GM12878 (cell line): ENCODE results near the gene RAD1. TPM values are rescaled to one million over a fixed set of nuclear protein-coding genes. Genes with fewer than 3 reads are reported as not detected.

Experiments used
- ATAC-seq: fragments of 200-7000 bp; cut with Tn5 transposase; 3 replicates; pipeline ENCODE4 v1.9.1; 2020; ENCODE audit warnings: mild to moderate bottlenecking, moderate library complexity
- BruUV-seq: library from RNA; stranded (reverse); fragments of 400-500 nt; replicated peaks from 2 replicates; lab custom pipeline; 2021; lab: Mats Ljungman, UMichigan
- CTCF ChIA-PET: fragments of 300-600 bp; sonication (Branson Sonifier 250); formaldehyde crosslinking; extraction: SDS; loops from one replicate; lab custom pipeline; 2021; ENCODE audit warnings: inconsistent platforms; lab: Yijun Ruan, JAX
- POLR2A ChIA-PET: fragments of 350-600 bp; formaldehyde crosslinking; extraction: SDS; loops from one replicate; lab custom pipeline; 2021; ENCODE audit warnings: inconsistent platforms; lab: Charles Lee
- RAD21 ChIA-PET: fragments of 300-600 bp; sonication (Branson Sonifier 250); formaldehyde crosslinking; loops from one replicate; lab custom pipeline; 2023; ENCODE audit warnings: antibody characterized with exemption; ENCODE audit not compliant: unreplicated experiment; lab: Charles Lee
- SMC1A ChIA-PET: fragments of 300-600 bp; sonication (Branson Sonifier 250); formaldehyde crosslinking; loops from one replicate; lab custom pipeline; 2023; ENCODE audit not compliant: unreplicated experiment, uncharacterized antibody; lab: Charles Lee
- DNase-seq: peaks from one replicate; pipeline ENCODE4 v3.0.0-alpha.2; 2011; ENCODE audit warnings: low read depth, low spot score
- FAIRE-seq: peaks from 3 replicates; lab custom pipeline; 2011; peaks lifted over from hg19 to GRCh38; lab: Jason Lieb, UNC
- H2AFZ ChIP-seq: 2 replicates; pipeline ENCODE4 v1.6.0; 2011; ENCODE audit warnings: low read depth, low read length, control low read depth; ENCODE audit not compliant: control insufficient read depth
- H3K27ac ChIP-seq: 2 replicates; pipeline ENCODE4 v1.5.1; 2011; ENCODE audit warnings: control low read depth; ENCODE audit not compliant: control insufficient read depth, insufficient read depth
- H3K27me3 ChIP-seq, 2 experiments: replicated peaks in 1 of 2; 2 replicates each; pipeline versions ENCODE4 v1.6.0 to v1.6.1; 2011; ENCODE audit warnings: low read length in 1 of 2; ENCODE audit not compliant: control insufficient read depth in 2 of 2, insufficient read depth in 2 of 2
- H3K36me3 ChIP-seq, 2 experiments: 2 replicates each; pipeline ENCODE4 v1.5.1; 2011; ENCODE audit warnings: low read length in 1 of 2; ENCODE audit not compliant: control insufficient read depth in 2 of 2, insufficient read depth in 2 of 2
- H3K4me1 ChIP-seq: 2 replicates; pipeline ENCODE4 v1.6.1; 2011; ENCODE audit warnings: mild to moderate bottlenecking, low read length, moderate library complexity, mixed read lengths; ENCODE audit not compliant: control insufficient read depth, insufficient read depth
- H3K4me2 ChIP-seq: 2 replicates; pipeline ENCODE4 v1.6.0; 2011; ENCODE audit warnings: control low read depth; ENCODE audit not compliant: control insufficient read depth, insufficient read depth
- H3K4me3 ChIP-seq: fragments of 200-600 bp; sonication (generic); 2 replicates; pipeline ENCODE4 v1.5.1; 2016
- H3K79me2 ChIP-seq: 2 replicates; pipeline ENCODE4 v1.6.0; 2011; ENCODE audit warnings: low read length; ENCODE audit not compliant: control insufficient read depth, insufficient read depth
- H3K9ac ChIP-seq: 2 replicates; pipeline ENCODE4 v1.8.0; 2011; ENCODE audit warnings: low read length, control low read depth, mixed read lengths; ENCODE audit not compliant: control insufficient read depth, insufficient read depth
- H3K9me3 ChIP-seq: replicated peaks from 3 replicates; pipeline ENCODE4 v1.5.1; 2011; ENCODE audit warnings: mild to moderate bottlenecking, low read length; ENCODE audit not compliant: control insufficient read depth, insufficient read depth
- H4K20me1 ChIP-seq: 2 replicates; pipeline ENCODE4 v1.6.0; 2011; ENCODE audit not compliant: control insufficient read depth, insufficient read depth
- ATF3 ChIP-seq: IDR thresholded peaks from 2 replicates; pipeline ENCODE4 v1.6.1; 2011; ENCODE audit warnings: low read depth, mild to moderate bottlenecking, low read length, moderate library complexity, borderline replicate concordance; ENCODE audit errors: extremely low read depth
- ATF7 ChIP-seq: fragments of 450-650 bp; IDR thresholded peaks from 2 replicates; pipeline ENCODE4 v1.6.1; 2016; ENCODE audit warnings: low read depth, mild to moderate bottlenecking
- BACH1 ChIP-seq: fragments of 450-650 bp; IDR thresholded peaks from 2 replicates; pipeline ENCODE4 v1.6.1; 2017; ENCODE audit warnings: mild to moderate bottlenecking, borderline replicate concordance
- CBFB ChIP-seq: IDR thresholded peaks from 2 replicates; pipeline ENCODE4 v1.6.1; 2016; ENCODE audit warnings: antibody characterized with exemption, low read depth
- CBX5 ChIP-seq: sonication (generic); IDR thresholded peaks from 2 replicates; pipeline ENCODE4 v1.6.1; 2016; ENCODE audit warnings: low read depth, moderate library complexity, mild to moderate bottlenecking, inconsistent platforms
- EED ChIP-seq: sonication (generic); IDR thresholded peaks from 2 replicates; pipeline ENCODE4 v1.6.1; 2016; ENCODE audit warnings: antibody characterized with exemption, low read depth
- EZH2 ChIP-seq: IDR thresholded peaks from 2 replicates; pipeline ENCODE4 v1.6.1; 2012; ENCODE audit warnings: low read depth, mild to moderate bottlenecking, control low read depth, inconsistent platforms, low read length, borderline replicate concordance; ENCODE audit not compliant: control insufficient read depth
- HDAC2 ChIP-seq: fragments of 200-600 bp; sonication (generic); IDR thresholded peaks from 2 replicates; pipeline ENCODE4 v1.6.1; 2017
- MYC ChIP-seq: IDR thresholded peaks from 2 replicates; pipeline ENCODE4 v1.6.1; 2011; ENCODE audit warnings: mild to moderate bottlenecking, low read length, moderate library complexity, inconsistent platforms; ENCODE audit not compliant: insufficient read depth, insufficient replicate concordance, insufficient read length, severe bottlenecking
- RB1 ChIP-seq: fragments of 450-650 bp; formaldehyde crosslinking; IDR thresholded peaks from 2 replicates; pipeline ENCODE4 v1.6.1; 2017; ENCODE audit warnings: mild to moderate bottlenecking, borderline replicate concordance
- SUZ12 ChIP-seq: fragments of 200-600 bp; sonication (generic); IDR thresholded peaks from one replicate; pipeline ENCODE4 v1.6.1; 2018; ENCODE audit warnings: antibody characterized with exemption, mild to moderate bottlenecking; ENCODE audit not compliant: unreplicated experiment
- TCF12 ChIP-seq: IDR thresholded peaks from 2 replicates; pipeline ENCODE4 v1.6.1; 2011; ENCODE audit warnings: low read depth, mild to moderate bottlenecking, low read length
- ZNF217 ChIP-seq: fragments of 450-650 bp; IDR thresholded peaks from 2 replicates; pipeline ENCODE4 v1.6.1; 2017; ENCODE audit warnings: antibody characterized with exemption, mild to moderate bottlenecking
- ZNF274 ChIP-seq: IDR thresholded peaks from one replicate; pipeline ENCODE4 v1.8.0; 2011; ENCODE audit not compliant: insufficient read length, insufficient read depth
- WGBS: methylation state at CpG from one replicate; pipeline ENCODE4 v1.1.6; 2016; ENCODE audit warnings: low lambda C conversion rate; ENCODE audit not compliant: insufficient replicate concordance, insufficient coverage; ENCODE audit errors: missing lambda C conversion rate; 5-methylcytosine and 5-hydroxymethylcytosine counted together
- in situ Hi-C: fragments of 300-500 bp; cut with MboI; formaldehyde crosslinking; loops from 9 replicates; pipeline ENCODE4 v1.14.3; 2018; ENCODE audit warnings: mixed read lengths
- intact Hi-C: fragments of 100-400 bp; cut with micrococcal nuclease; formaldehyde crosslinking; loops from one replicate; pipeline ENCODE4 v1.14.2; 2022; ENCODE audit not compliant: unreplicated experiment
- polyA plus RNA-seq, 11 experiments: library from polyadenylated mRNA; depleted of rRNA in 4 of 11; unstranded in 6 of 11; stranded (reverse) in 5 of 11; fragments of >200 nt; fragmentation: Nextera tagmentation in 4 of 11; fragmentation: Illumina TruSeq in 1 of 11; extraction: Ambion mirVana in 4 of 11; extraction: Trizol in 1 of 11; gene quantifications; 1 replicate in 1 of 11; 2 replicates in 10 of 11; pipeline versions ENCODE4 v1.2.1 to v1.2.3, GENCODE V29; 2011 to 2016; ENCODE audit warnings: inconsistent platforms in 2 of 11, missing spikeins in 2 of 11, low read depth in 1 of 11
- total RNA-seq, 4 experiments: library from RNA; depleted of rRNA in 3 of 4; stranded (reverse); fragments of >200 nt in 3 of 4; fragmentation: Illumina TruSeq in 1 of 4; extraction: Trizol in 1 of 4; gene quantifications; 2 replicates each; pipeline versions ENCODE4 v1.2.1 to v1.2.3, GENCODE V29; 2013 to 2021
- TF ChIP-seq, protein P1 (sequence below): fragments of 450-650 bp; IDR thresholded peaks from 2 replicates; pipeline ENCODE4 v1.6.1; 2017; ENCODE audit warnings: antibody characterized with exemption, mild to moderate bottlenecking, moderate library complexity

RAD1 gene
- total and polyA plus RNA-seq, 10 of the 15 experiments (the other 5 are each of a cell fraction or from before 2014, with no cell fraction given) = 21.1 to 58.4 (median 37.2) TPM

GRCh38 chr5:34913072-34913471 is 2.2 kb downstream of the RAD1 start:
- no peaks in the 10 kb centered on the region for H3K36me3 ChIP-seq
- no peak overlapping the region for H3K9ac ChIP-seq
- intact Hi-C loops (loop anchor here (10.0 kb wide), 1 partner anchor 908 kb away; the partner anchor contains the start of gene AMACR), in situ Hi-C loops (loop anchor here (10.0 to 25.0 kb wide), 3 partner anchors 426 to 1468 kb away; partner anchors contain the start of genes AMACR and TARS1)
- H3K27ac ChIP-seq = no peak overlapping the region
- H3K4me2 ChIP-seq = peak overlapping the region; percentile 81; the same call in 1 of the 2 replicates
- ChIA-PET CTCF (interaction anchor here (0.5 to 1.5 kb wide), 2 partner anchors 89 to 90 kb away, joined by 3 to 7 read pairs; no protein-coding TSS in a partner anchor), RAD21 (no interaction called here), SMC1A (interaction anchor here (1.0 to 4.5 kb wide), 2 partner anchors 20 to 89 kb away, joined by 3 to 27 read pairs; no protein-coding TSS in a partner anchor), POLR2A (interaction anchor here (1.0 kb wide), 1 partner anchor 9 kb away, joined by 3 read pairs; no protein-coding TSS in a partner anchor)
- H3K79me2 ChIP-seq = peaks cover 48% of the 10 kb centered on the region
- H3K4me1 ChIP-seq = peaks cover 6% of the 10 kb centered on the region; the same call in 1 of the 2 replicates
- no peak for TF ChIP-seq BACH1
- no peak for TF ChIP-seq ZNF274
- TF ChIP-seq CBX5 = no peak
- no peak for TF ChIP-seq EED
- TF ChIP-seq EZH2 = no peak
- no peak for TF ChIP-seq ATF7
- no peak for TF ChIP-seq TCF12
- TF ChIP-seq MYC = no peak
- TF ChIP-seq HDAC2 = no peak
- TF ChIP-seq CBFB = no peak
- no peak for TF ChIP-seq ATF3
- no peak for TF ChIP-seq SUZ12
- TF ChIP-seq, protein P1, sequence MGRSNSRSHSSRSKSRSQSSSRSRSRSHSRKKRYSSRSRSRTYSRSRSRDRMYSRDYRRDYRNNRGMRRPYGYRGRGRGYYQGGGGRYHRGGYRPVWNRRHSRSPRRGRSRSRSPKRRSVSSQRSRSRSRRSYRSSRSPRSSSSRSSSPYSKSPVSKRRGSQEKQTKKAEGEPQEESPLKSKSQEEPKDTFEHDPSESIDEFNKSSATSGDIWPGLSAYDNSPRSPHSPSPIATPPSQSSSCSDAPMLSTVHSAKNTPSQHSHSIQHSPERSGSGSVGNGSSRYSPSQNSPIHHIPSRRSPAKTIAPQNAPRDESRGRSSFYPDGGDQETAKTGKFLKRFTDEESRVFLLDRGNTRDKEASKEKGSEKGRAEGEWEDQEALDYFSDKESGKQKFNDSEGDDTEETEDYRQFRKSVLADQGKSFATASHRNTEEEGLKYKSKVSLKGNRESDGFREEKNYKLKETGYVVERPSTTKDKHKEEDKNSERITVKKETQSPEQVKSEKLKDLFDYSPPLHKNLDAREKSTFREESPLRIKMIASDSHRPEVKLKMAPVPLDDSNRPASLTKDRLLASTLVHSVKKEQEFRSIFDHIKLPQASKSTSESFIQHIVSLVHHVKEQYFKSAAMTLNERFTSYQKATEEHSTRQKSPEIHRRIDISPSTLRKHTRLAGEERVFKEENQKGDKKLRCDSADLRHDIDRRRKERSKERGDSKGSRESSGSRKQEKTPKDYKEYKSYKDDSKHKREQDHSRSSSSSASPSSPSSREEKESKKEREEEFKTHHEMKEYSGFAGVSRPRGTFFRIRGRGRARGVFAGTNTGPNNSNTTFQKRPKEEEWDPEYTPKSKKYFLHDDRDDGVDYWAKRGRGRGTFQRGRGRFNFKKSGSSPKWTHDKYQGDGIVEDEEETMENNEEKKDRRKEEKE = no peak
- TF ChIP-seq RB1 = no peak
- TF ChIP-seq ZNF217 = no peak
- ATAC-seq = no peak
- no peaks in the 10 kb centered on the region for H3K27me3 ChIP-seq
- no peaks in the 10 kb centered on the region for H4K20me1 ChIP-seq
- no peak overlapping the region for H3K4me3 ChIP-seq
- no peak for FAIRE-seq
- WGBS = 53% methylated on average over 2 of the region's 2 CpGs
- DNase-seq = no peak
- no peak overlapping the region for H2AFZ ChIP-seq
- no peaks in the 10 kb centered on the region for H3K9me3 ChIP-seq
- no TSS peak for BruUV-seq
